Activated T-cell treated with anti-CD3 and anti-CD28 coated beads, Interleukin-2, amount 50 U/mL, for 1 hour (primary cell): ENCODE measurements around the gene GGA2.
A peak's percentile ranks its signal among the peaks of the same experiment; 100 is the strongest.
"Not testable (repeated sequence)": the region's sequence is repeated elsewhere in the genome, so short reads cannot be mapped to it uniquely, and the experiment has no call there.

Source experiments
- DNase-seq: peaks from one replicate; pipeline ENCODE4 v3.0.0-alpha.2; 2020

The GGA2 gene

GRCh38 chr16:23501291-23501690 lies 9.0 kb downstream of the GGA2 start:
- DNase-seq, result no peak

GRCh38 chr16:23500862-23501225 lies 9.4 kb downstream of the GGA2 start:
- no peak for DNase-seq

- no peak for DNase-seq
These were observed 10.0 kb downstream of the GGA2 start for GRCh38 chr16:23500212-23500861.

GRCh38 chr16:23499801-23500200 lies 10.5 kb downstream of the GGA2 start:
- DNase-seq, result no peak

GRCh38 chr16:23498863-23499262 lies 11.4 kb downstream of the GGA2 start:
- DNase-seq, result no peak

- no peak for DNase-seq
These were observed 12.8 kb downstream of the GGA2 start for GRCh38 chr16:23497543-23497868.

GRCh38 chr16:23496821-23497542 lies 13.3 kb downstream of the GGA2 start:
- DNase-seq, result no peak

GRCh38 chr16:23495671-23496070 lies 14.6 kb downstream of the GGA2 start:
- no peak for DNase-seq

- DNase-seq, result no peak
These were observed 16.1 kb downstream of the GGA2 start for GRCh38 chr16:23494188-23494587.

GRCh38 chr16:23491490-23492391 lies 18.6 kb downstream of the GGA2 start:
- no peak for DNase-seq

GRCh38 chr16:23486480-23486879 lies 23.8 kb downstream of the GGA2 start:
- DNase-seq, result no peak

GRCh38 chr16:23485841-23486240 lies 24.5 kb downstream of the GGA2 start:
- DNase-seq, result no peak

- no peak for DNase-seq
These were observed 25.1 kb downstream of the GGA2 start for GRCh38 chr16:23485257-23485614.

GRCh38 chr16:23484510-23485256 lies 25.6 kb downstream of the GGA2 start:
- no peak for DNase-seq

GRCh38 chr16:23483492-23483891 lies 26.8 kb downstream of the GGA2 start:
- DNase-seq, result not testable (repeated sequence)

- peak; percentile 44 for DNase-seq
These were observed 27.5 kb downstream of the GGA2 start for GRCh38 chr16:23482778-23483177.

GRCh38 chr16:23480257-23480656 lies 30.0 kb downstream of the GGA2 start:
- no peak for DNase-seq

GRCh38 chr16:23479138-23479537 lies 31.2 kb downstream of the GGA2 start:
- no peak for DNase-seq

GRCh38 chr16:23478566-23478965 lies 31.7 kb downstream of the GGA2 start:
- DNase-seq, result no peak

- no peak for DNase-seq
These were observed 34.0 kb downstream of the GGA2 start for GRCh38 chr16:23476289-23476688.

GRCh38 chr16:23469814-23470213 lies 40.5 kb downstream of the GGA2 start:
- DNase-seq, result no peak

- no peak for DNase-seq
These were observed 44.0 kb downstream of the GGA2 start for GRCh38 chr16:23466162-23466885.

- DNase-seq, result no peak
These were observed 45.1 kb downstream of the GGA2 start for GRCh38 chr16:23465179-23465578.
